HUES48 (cell line): ENCODE data around the gene PTPRO.

Source experiments
- H3K27ac ChIP-seq: one replicate; pipeline ENCODE4 v1.7.0; 2013; ENCODE audit warnings: low read depth, low read length, inconsistent platforms
- H3K27me3 ChIP-seq: 2 replicates; pipeline ENCODE4 v1.6.1; 2013; ENCODE audit warnings: mild to moderate bottlenecking, low read length; ENCODE audit not compliant: control insufficient read depth, insufficient read depth
- H3K36me3 ChIP-seq: 2 replicates; pipeline ENCODE4 v1.6.1; 2013; ENCODE audit warnings: low read length; ENCODE audit not compliant: control insufficient read depth, insufficient read depth
- H3K4me1 ChIP-seq: 2 replicates; pipeline ENCODE4 v1.6.1; 2013; ENCODE audit warnings: mild to moderate bottlenecking, low read length; ENCODE audit not compliant: control insufficient read depth, insufficient read depth
- H3K4me3 ChIP-seq: 2 replicates; pipeline ENCODE4 v1.5.1; 2013; ENCODE audit warnings: mild to moderate bottlenecking, low read depth, low read length
- H3K9ac ChIP-seq: 2 replicates; pipeline ENCODE4 v1.6.1; 2013; ENCODE audit warnings: mild to moderate bottlenecking, low read depth, low read length, moderate library complexity
- H3K9me3 ChIP-seq: 2 replicates; pipeline ENCODE4 v1.6.1; 2013; ENCODE audit warnings: low read length; ENCODE audit not compliant: control insufficient read depth, insufficient read depth

Gene PTPRO

GRCh38 chr12:15522574-15523187 lies 200.4 kb downstream of the PTPRO start:
- H3K36me3 ChIP-seq = no peaks in the 10 kb centered on the region
- no peaks in the 10 kb centered on the region for H3K9me3 ChIP-seq
- H3K4me1 ChIP-seq = peaks cover 6% of the 10 kb centered on the region; the same call in 1 of the 2 replicates
- H3K4me3 ChIP-seq = no peak overlapping the region
- no peak overlapping the region for H3K27ac ChIP-seq
- H3K9ac ChIP-seq = no peak overlapping the region
- no peaks in the 10 kb centered on the region for H3K27me3 ChIP-seq

GRCh38 chr12:15525441-15525840 lies 203.1 kb downstream of the PTPRO start:
- Histone ChIP-seq H3K4me1 (peaks cover 6% of the 10 kb centered on the region; the same call in 1 of the 2 replicates), H3K9ac (no peak overlapping the region), H3K36me3 (no peaks in the 10 kb centered on the region), H3K27me3 (no peaks in the 10 kb centered on the region), H3K4me3 (no peak overlapping the region), H3K27ac (no peak overlapping the region), H3K9me3 (no peaks in the 10 kb centered on the region)

- no peaks in the 10 kb centered on the region for H3K9me3 ChIP-seq
Measured at GRCh38 chr12:15526033-15526432, 203.7 kb downstream of the PTPRO start.

GRCh38 chr12:15527201-15528080 lies 205.1 kb downstream of the PTPRO start:
- Histone ChIP-seq H3K27ac (no peak overlapping the region), H3K27me3 (no peaks in the 10 kb centered on the region), H3K9me3 (no peaks in the 10 kb centered on the region), H3K9ac (no peak overlapping the region), H3K36me3 (no peaks in the 10 kb centered on the region), H3K4me1 (peaks cover 6% of the 10 kb centered on the region; the same call in 1 of the 2 replicates), H3K4me3 (no peak overlapping the region)

More at GRCh38 chr12:15526033-15526432, 203.7 kb downstream of the PTPRO start:
- Histone ChIP-seq H3K36me3 (no peaks in the 10 kb centered on the region), H3K9ac (no peak overlapping the region), H3K27ac (no peak overlapping the region), H3K4me1 (peaks cover 6% of the 10 kb centered on the region; the same call in 1 of the 2 replicates), H3K27me3 (no peaks in the 10 kb centered on the region), H3K4me3 (no peak overlapping the region)

GRCh38 chr12:15528666-15529065 lies 206.4 kb downstream of the PTPRO start:
- Histone ChIP-seq H3K9me3 (no peaks in the 10 kb centered on the region), H3K4me1 (peaks cover 6% of the 10 kb centered on the region; the same call in 1 of the 2 replicates), H3K9ac (no peak overlapping the region), H3K36me3 (no peaks in the 10 kb centered on the region), H3K27me3 (no peaks in the 10 kb centered on the region), H3K27ac (no peak overlapping the region), H3K4me3 (no peak overlapping the region)

- peaks cover 6% of the 10 kb centered on the region; the same call in 1 of the 2 replicates for H3K4me1 ChIP-seq
- no peak overlapping the region for H3K4me3 ChIP-seq
- H3K27me3 ChIP-seq = no peaks in the 10 kb centered on the region
- H3K9ac ChIP-seq = no peak overlapping the region
- H3K27ac ChIP-seq = no peak overlapping the region
- H3K36me3 ChIP-seq = no peaks in the 10 kb centered on the region
- no peaks in the 10 kb centered on the region for H3K9me3 ChIP-seq
Measured at GRCh38 chr12:15530361-15530760, 208.1 kb downstream of the PTPRO start.

GRCh38 chr12:15532364-15532977 lies 210.2 kb downstream of the PTPRO start:
- Histone ChIP-seq H3K9ac (no peak overlapping the region), H3K27me3 (no peaks in the 10 kb centered on the region), H3K36me3 (no peaks in the 10 kb centered on the region), H3K27ac (no peak overlapping the region), H3K4me1 (peaks cover under 1% of the 10 kb centered on the region; the same call in 1 of the 2 replicates), H3K9me3 (no peaks in the 10 kb centered on the region), H3K4me3 (no peak overlapping the region)

- H3K27ac ChIP-seq = no peak overlapping the region
- no peaks in the 10 kb centered on the region for H3K27me3 ChIP-seq
- no peaks in the 10 kb centered on the region for H3K9me3 ChIP-seq
- no peaks in the 10 kb centered on the region for H3K4me1 ChIP-seq
- H3K4me3 ChIP-seq = no peak overlapping the region
- no peak overlapping the region for H3K9ac ChIP-seq
- H3K36me3 ChIP-seq = no peaks in the 10 kb centered on the region
Measured at GRCh38 chr12:15534322-15534721, 212.0 kb downstream of the PTPRO start.

- Histone ChIP-seq H3K36me3 (no peaks in the 10 kb centered on the region), H3K9me3 (no peaks in the 10 kb centered on the region), H3K4me3 (no peak overlapping the region), H3K27ac (no peak overlapping the region), H3K27me3 (no peaks in the 10 kb centered on the region), H3K4me1 (no peaks in the 10 kb centered on the region), H3K9ac (no peak overlapping the region)
Measured at GRCh38 chr12:15534874-15535273, 212.6 kb downstream of the PTPRO start.

- Histone ChIP-seq H3K9me3 (no peaks in the 10 kb centered on the region), H3K27ac (no peak overlapping the region), H3K36me3 (no peaks in the 10 kb centered on the region), H3K4me1 (no peaks in the 10 kb centered on the region), H3K27me3 (no peaks in the 10 kb centered on the region), H3K9ac (no peak overlapping the region), H3K4me3 (no peak overlapping the region)
Measured at GRCh38 chr12:15535352-15535781, 213.1 kb downstream of the PTPRO start.

GRCh38 chr12:15536446-15536845 lies 214.1 kb downstream of the PTPRO start:
- Histone ChIP-seq H3K9me3 (no peaks in the 10 kb centered on the region), H3K27me3 (no peaks in the 10 kb centered on the region), H3K4me3 (no peak overlapping the region), H3K9ac (no peak overlapping the region), H3K36me3 (no peaks in the 10 kb centered on the region), H3K4me1 (no peaks in the 10 kb centered on the region), H3K27ac (no peak overlapping the region)
